Fibroblast of skin of right quadriceps (primary cell): ENCODE data around the gene NUP107.

Experiments
- DNase-seq: peaks from one replicate; pipeline ENCODE4 v3.0.0-alpha.2; 2013

The NUP107 gene

DNA sequence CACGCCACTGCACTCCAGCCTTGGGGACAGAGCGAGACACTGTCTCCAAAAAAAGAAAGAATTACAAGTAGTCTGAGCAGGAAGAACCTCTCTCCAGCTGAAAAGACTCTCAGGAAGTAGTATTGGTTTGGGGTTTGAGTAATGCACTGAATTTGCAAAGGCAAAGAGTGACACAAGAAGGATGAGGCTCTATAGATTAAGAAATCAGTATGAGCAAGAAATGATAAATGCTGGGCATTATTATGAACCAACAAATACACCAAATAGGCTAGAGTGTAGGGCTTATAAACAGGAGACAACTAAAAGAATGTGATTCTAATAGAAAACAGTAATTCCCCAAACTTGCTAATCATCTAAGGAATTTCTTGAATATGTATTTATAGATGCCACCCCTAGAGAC, 56.6 kb downstream of the NUP107 start:
- DNase-seq, result peak; percentile 8

DNA sequence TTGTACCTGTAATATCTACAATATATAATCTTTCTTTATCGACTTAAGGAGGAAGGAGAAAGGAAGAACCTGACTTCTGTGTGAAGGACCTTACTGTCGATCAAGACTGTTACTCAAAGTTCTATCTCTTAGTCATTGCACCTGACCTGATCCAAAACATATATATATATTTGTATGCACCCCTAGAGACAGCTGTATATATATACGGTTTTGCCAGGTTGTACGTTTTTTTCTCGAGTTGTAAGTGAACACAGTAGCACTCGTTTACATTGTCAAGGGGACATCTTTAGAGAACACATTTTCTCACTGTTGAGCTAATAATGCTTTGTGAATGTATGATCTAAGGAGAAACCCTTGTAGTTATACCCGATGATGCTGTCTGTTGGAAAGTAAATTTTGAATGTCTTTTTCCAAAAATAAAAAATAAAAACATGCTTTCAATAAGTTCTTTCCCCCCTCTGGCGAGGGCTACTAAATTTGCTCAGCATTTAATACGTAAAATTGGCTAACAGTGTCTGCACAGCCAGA, 58.7 kb downstream of the NUP107 start:
- no peak for DNase-seq

DNA sequence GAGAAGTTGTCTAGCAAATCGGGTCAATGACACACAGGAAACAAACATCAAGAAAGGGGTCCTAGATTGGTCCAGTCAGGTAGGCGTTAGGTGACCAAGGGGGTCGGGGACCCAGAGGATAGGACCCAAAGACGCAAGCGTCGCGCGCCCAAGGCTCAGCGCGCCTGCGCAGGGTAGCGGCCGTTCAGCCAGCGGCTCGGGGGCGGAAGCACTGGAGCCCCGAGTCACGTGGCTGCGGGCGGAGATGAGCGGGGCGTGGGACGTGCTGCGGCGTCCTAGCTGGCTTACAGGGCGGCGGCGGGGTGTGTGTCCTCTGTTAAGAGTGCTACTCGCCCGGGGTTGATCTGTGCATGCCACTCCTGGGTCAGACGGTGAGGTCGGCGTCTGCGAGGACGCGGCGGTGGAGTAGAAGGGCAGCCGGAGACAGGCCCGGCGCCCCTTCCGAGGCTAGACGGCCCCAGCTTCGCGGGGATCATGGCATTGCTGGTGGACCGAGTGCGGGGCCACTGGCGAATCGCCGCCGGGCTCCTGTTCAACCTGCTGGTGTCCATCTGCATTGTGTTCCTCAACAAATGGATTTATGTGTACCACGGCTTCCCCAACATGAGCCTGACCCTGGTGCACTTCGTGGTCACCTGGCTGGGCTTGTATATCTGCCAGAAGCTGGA, 59.3 kb downstream of the NUP107 start, which contains the start of gene SLC35E3:
Gene SLC35E3, plus strand, starts transcription at position 273 of the 668 bp plus-strand sequence. Its CDS starts 202 bp downstream, at position 475.
- DNase-seq, result peak; percentile 86

DNA sequence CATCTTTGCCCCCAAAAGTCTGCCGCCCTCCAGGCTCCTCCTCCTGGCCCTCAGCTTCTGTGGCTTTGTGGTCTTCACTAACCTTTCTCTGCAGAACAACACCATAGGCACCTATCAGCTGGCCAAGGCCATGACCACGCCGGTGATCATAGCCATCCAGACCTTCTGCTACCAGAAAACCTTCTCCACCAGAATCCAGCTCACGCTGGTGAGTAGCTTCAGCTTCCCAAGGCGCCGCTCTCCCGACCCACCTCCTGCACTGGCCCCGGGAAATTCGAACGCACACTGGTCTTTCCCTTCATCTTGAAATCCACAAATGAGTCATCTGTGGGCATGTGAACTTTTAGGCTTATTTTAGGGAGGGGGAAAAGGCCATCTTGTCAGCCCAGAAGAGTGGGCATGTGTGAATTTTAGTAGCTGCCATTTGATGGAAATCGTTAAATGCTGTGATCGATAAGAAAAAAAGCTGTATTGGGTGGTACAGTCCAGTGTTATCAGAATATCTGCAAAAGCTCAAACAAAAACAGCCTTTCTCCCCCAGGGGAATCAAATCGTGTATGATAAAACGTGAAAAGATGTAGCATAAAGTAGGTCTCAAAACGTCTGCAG, 59.9 kb downstream of the NUP107 start:
- DNase-seq, result peak; percentile 62

DNA sequence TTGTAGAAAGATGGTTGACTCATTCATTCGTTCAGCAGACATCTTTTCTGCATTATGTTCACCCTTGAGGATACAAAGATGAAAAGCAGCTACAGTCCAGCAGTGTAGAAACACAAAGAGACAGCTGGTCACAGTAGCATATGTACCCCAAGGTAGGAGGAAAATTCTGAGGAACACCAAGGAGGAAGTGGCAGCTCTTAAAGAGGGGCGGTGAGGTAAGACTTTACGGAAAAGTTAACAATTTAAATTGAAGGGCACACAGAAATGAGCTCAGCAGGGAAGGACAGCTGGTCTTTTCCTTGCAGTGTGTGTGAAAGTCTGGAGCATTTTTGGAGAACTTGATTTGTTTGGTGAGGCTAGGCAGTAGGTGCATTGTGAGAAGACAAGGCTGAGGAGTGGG, 62.7 kb downstream of the NUP107 start:
- DNase-seq, result no peak

DNA sequence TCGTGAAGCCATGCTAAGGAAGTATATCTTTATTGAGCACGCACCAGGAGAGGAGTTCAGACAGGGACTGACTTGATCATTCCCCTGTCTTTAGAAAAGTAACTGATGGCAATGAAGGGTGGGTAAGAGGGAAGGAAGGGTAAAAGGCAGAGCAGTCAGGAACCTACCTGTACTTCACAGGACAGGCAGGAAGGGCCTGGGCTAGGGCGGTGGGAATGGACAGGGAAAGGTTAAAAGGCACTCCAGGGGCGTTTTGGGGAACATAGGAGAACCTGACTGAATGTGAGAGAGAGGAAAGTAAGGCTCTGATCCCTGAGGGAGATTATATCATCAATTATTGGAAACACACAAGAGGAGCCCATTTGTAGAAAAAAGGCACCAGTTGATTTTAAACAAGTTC, 63.1 kb downstream of the NUP107 start:
- DNase-seq, result no peak

DNA sequence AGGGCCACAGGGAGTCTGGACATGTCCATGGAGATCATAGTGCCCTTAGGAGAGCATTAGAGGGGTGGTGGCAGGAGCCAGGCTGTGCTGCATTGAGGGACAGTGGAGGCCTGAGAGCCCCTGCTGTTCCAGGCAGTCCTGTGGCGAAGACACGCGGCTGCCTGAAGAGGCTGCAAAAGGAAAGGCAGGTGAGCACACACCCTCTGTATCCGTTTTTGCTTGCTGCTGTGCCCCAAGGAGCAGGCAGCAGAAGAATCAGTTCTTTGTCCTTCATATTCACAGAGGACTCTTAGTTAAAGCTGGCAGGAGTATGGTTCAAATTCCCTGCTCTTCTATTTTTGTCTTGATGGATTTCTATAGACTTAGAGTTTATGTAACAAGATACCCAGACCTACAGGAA, 63.7 kb downstream of the NUP107 start:
- DNase-seq, result no peak

DNA sequence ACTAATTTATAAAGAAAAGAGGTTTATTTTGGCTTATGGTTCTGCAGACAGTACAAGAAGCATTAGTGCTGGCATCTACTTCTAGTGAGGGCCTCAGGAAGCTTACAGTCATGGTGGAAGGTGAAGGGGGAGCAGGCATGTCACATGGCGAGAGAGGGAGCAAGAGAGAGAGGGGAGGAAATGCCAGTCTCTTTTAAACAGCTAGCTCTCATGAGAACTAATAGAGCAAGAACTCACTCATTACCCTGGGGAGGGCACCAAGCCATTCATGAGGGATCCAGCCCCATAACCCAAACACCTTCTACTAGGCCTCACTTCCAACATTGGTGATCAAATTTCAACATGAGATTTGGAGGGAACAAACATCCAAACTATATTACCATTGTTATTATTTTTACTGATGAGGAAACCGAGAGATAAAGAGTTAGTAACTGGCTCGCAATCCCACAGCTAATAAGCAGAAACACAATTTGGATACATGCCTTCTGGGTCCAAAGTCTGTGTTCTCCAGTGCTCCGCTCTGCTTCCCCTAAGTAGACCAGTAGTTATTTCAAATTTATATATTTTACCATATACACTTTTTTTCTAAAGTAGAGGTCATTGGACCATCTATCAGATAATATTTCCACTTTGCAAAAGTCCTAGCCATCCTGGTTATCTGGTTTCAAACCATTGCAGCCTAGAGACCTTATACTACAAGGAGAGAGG, 68.9 kb downstream of the NUP107 start:
- DNase-seq, result no peak

DNA sequence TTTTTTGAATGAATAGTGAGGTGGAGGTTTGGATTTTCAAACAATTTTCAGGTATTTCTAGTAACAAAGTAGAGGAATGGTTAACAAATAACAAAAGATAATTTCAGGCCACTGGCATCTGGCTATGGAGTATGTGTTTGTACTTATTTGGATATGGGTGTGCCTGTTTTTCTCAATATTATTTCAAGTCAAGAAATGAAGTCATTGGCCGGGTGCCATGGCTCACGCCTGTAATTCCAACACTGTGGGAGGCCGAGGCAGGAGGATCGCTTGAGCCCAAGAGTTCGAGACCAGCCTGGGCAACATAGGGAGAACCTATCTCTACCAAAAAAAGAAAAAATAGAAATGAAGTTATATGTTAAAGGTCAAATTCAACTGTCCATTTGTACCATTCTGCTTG, 73.1 kb downstream of the NUP107 start:
- no peak for DNase-seq

DNA sequence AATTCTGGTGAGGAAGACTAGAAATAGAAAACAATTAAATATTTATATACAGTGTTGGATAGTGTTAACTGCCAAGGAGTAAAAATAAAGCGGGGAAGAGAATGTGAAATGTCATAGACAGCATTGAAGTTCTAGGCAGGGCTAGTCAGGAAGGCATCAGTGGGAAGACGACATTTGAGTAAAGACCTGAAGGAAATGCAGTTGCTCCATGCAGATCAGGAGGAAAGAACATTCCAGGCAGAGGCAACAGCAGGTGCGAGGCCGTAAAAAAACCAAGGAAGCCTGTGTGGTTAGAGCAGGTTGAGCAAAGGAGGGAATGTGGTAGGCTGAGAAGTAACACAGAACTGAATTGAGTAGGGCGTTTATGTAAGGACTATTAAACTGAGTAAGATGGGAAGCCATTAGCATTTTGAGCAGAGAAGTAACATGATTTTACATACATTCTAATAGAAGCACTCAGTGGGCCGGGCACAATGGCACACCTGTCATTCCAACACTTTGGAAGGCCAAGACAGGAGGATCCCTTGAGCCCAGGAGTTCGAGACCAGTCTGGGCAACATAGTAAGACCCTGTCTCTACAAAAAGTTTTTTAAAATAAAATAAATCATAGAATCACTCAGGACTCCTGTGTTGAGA, 74.1 kb downstream of the NUP107 start:
- no peak for DNase-seq

DNA sequence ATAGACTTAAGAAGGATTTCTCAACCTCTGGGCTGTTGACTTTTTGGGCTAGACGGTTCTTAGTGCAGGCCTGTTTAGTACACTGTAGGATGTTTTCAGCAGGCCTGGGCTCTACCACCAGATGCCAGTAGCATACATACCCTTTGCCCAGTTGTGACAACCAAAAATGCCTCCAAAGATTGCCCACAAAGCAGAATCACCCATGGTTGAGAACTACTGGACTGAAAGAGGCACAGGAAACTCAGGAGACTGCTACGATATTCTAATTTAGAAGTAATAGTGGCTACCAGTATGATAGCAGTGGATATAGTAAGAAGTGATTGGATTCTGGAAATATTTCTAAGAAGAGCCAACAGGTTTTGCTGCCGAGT, 74.6 kb downstream of the NUP107 start:
- DNase-seq, result no peak

DNA sequence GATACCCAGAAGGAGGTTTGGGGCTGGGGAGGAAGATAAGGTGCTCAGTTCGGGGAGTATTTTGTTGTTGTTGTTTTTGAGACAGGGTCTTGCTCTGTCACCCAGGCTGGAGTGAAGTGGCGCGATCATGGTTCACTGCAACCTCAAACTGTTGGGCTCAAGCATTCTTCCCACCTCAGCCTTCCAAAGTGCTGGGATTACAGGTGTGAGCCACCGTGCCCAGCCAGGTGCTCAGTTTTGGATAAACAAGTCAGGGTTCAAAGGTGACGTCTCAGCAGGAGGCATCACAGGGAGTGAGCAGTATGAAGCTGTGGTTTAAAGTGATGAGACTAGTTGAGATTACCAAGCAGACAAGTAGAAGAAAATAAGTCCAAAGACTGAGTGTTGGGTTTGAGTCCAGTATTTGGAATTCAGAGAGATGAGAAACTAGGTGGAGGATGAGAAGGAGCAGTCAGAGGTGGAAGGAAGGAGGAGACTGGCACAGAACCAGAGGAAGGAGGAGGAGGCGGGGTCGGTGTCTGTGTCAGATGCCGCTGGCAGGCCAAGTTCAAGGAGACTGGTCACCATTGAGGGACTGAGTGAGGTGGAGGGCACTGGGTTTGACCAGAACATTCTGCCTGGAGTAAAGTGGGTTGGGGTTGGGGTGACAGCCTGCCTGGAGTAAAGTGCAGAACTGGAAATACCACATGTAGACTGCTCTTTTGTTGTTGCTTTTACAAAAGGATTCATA, 75.3 kb downstream of the NUP107 start:
- no peak for DNase-seq

DNA sequence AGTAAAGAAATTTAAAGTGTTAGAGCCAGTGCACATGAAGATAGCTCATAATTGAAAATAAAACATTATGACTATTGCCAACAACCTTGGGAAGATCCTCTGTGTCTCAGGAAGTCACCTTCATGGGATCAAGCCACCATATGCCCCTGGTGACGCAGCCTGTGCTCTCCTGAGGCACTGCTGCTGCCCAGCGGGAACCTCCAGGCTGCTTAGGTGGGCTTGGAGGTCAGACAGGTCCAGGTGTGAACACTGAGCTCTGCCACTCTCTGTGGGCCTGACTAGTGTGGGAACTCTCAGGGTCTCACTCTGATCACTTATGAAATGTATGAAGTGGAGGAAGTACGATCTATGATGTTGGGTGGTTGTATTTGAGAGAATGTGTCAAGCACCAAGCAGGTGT, 75.9 kb downstream of the NUP107 start:
- no peak for DNase-seq

DNA sequence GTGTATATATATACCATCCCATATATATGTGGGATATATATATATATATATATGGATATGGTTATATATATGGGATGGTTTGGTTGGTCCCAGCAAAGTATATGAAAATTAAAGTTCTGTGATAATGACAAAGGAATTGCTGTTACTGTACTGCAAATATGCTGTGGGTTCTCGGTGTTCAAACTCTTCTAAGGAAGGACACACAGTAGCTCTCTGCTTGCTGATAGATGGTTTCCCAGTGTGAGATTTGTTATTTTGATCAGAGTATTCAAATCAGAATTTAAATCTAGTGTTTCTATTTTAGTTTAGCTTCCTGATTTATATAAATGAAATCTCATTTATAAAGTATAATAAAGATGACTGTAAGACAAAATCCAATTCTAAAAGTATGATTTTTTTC, 78.9 kb downstream of the NUP107 start:
- no peak for DNase-seq

DNA sequence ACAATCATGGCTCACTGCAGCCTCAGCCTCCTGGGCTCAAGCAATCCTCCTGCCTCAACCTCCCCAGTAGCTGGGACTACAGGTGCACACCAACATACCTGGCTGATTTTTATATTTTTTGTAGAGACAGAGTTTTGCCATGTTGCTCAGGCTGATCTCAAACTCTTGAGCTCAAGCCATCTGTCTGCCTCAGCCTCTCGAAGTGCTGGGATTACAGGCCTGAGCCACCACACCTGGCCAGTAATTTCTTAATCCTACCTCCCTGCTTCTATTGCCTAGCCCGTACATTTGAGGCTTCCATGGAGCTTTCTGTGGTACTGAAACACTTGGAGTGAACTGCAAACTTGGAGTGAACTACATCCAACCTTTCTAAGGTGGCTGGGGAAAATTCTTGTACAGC, 79.9 kb downstream of the NUP107 start:
- DNase-seq, result no peak

DNA sequence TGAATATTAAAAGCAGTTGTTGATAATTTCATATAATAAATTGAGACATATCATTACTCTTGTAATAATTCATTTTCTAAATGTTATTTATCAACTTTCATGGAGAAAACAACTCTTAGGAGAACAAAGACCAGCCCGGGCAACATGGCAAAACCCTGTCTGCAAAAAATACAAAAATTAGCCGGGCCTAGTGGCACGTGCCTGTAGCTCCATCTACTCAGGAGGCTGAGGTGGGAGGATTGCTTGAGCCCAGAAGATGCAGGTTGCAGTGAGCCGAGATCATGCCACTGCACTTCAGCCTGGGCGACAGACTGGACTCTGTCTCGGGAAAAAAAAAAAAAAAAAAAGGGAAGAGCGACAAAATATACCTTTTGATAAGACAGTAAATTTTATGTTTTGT, 80.4 kb downstream of the NUP107 start:
- DNase-seq, result no peak

DNA sequence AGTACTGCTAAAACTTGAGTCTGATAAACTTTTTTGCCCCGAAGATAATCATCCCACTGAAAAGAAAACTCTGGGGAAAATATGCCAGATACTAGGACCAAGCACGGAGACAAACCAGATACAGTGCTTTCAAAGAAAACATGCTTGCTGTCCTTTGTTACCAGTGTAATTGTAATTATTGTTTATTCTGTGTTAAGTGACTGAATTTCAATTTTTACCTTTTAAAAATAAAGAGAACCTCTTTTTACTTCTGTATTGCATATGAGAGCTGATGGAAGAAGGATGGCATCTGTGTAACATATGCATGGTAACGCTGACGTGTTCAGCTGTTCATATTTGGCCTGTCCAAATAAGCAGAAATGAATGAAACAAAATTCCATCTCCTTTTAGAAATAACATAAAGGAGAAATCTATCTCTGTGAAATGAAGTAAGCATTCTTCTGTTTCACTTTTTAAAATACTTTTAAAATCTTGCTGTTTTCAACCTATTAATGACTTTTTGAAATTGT, 81.7 kb downstream of the NUP107 start:
- peak; percentile 35 for DNase-seq

DNA sequence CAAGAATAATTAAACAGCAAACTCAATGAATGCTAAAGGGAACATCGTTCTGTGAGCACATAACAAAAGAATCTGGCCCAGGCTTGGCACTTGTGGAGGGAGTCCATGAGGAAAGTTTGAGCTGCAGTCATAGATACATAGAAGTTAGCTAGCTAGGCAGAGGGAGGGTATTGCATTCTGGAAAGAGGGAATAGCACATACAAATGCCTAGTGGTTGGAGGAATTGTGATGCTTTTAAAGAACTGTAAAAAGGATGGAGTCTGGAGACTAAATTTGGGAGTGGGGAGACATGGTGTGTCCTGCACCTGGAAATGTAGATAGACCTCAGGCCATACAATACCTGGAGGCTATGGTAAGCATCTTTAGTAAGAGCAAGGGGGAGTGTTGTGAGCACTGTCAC, 83.2 kb downstream of the NUP107 start:
- no peak for DNase-seq

DNA sequence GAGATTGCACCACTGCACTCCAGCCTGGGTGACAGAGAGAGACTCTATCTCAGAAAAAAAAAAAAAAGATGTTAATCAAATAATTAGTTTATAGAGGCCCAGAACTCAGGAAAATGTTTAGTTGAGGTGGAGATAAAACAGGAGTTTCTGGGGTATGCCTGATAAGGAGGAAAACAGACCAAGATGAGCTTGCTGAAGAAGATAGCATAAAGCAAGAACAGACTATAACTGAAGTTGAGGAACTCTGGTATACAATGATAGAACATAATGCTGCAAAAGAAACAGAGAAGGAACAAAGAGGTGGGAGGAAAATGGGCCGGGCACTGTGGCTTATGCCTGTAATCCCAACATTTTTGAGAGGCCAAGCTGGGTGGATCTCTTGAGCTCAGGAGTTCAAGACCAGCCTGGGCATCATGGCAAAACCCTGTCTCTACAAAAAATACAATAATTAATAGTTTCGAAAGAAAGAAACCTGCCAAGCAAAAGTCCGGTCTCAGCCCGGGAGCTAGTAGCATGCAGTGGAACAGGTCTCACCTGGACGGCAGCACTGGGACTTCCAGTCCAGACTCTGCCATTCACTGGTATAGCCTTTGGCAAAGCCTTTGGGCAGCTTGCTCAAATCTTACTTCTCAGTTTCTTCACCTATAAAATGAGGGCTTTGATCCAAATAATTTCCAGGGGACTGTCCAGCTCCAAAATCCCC, 84.6 kb downstream of the NUP107 start:
- DNase-seq, result no peak

DNA sequence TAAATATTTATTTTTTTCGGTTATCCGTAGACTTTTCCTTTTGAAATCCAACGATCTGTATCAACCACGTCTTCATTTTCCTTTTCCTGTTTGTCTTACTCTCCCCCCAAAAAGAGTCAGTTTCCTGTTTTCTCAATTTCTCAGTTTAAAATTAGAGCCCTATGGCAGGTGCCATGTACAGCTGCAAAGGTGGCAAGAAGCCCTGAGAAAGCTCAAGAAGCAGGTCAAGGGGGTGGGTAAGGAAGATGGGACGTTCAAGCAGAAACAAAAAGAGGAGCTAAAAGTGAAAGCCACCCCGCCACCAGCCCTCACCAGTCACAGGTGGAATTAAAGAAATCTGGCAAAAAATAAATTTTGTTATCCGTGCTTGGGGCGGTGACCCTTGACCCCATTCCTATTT, 85.9 kb downstream of the NUP107 start:
- DNase-seq, result no peak

DNA sequence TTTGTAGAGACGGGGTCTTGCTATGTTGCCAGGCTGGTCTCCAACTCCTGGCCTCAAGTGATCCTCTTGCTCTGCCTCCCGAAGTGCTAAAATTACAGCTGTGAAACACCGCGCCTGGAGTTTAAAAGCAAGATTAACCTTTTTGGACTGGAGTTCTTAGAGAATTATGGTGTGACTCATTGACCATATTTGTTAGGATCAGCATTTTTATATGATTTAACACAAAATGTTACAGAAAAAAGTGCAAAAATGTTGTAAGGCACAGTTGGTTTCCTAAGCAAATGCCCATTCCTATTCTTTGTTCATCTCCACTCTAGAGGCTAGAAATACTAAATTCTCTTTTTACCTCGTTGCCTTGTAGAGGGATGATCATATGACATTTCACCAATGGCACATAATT, 86.8 kb downstream of the NUP107 start:
- no peak for DNase-seq

DNA sequence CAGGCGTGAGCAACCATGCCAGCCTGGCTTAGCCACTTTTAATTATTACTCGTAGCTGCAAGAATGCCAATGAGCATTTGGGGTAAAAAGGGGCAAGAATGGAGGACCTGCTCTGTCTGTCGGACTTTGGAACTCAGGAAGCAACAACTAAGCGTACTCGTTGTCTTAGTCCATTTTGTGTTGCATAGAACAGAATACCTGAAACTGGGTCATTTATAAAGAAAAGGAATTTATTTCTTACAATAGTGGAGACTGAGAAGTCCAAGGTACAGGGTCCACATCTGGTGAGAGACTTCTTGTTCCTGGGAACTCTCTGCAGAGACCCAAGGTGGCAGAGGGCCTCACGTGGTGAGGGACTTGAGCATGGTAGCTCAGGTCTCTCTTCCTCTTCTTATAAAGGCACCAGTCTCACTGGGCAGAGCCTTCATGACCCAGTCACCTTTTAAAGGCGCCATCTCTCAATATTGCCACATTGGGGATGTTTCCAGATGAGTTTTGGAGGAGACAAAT, 88.4 kb downstream of the NUP107 start:
- no peak for DNase-seq
